GM18873 (cell line): Measurements from ENCODE around the gene PAX9.
"Not testable (repeated sequence)": the region's sequence is repeated elsewhere in the genome, so short reads cannot be mapped to it uniquely, and the experiment has no call there.

Source experiments
- ATAC-seq: cut with Tn5 transposase; IDR thresholded peaks from one replicate; pipeline ENCODE4 v1.9.1; 2021; ENCODE audit warnings: mild to moderate bottlenecking, moderate library complexity, moderate number of reproducible peaks; ENCODE audit not compliant: unreplicated experiment, low FRiP score

The PAX9 gene

DNA sequence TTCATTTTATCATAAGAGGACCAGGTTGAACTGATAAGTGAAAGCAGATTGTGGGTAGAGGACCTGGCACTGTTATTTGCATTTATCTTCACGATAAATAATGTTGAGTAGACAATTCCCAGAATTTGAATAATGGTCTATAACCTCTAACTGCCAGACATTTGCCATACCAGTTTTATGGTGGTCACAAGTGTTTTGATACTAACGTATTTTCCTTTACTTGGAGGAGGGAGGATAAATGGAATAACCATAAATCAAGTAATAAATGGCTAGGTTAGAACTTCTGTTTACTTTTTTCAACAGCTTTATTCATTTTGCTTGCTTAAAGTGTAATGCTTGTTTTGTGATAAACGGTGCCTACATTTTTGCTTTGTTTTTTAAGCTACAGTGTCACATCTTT, 9.5 kb downstream of the PAX9 start:
- no peak for ATAC-seq

DNA sequence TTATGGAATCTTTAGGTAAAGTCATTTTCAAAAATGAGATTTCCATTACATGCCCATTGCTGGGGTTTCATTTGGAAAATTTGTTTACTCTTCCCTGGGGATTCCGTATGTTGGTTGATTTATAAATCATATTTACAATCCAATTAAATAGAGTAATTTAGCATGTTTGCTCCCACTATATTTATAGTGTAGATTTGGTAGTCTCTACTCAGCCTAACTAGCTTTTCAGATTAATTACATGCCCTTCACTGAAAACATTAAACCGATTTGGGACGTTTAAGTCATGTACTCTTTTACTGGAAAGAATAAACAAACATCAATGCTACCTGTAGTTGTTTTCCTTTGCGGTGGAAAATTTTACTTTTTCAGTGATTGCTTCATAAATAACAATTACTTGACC, 10.4 kb downstream of the PAX9 start:
- ATAC-seq = no peak

- no peak for ATAC-seq
Measured at GRCh38 chr14:36674659-36675058, 13.0 kb downstream of the PAX9 start.

DNA sequence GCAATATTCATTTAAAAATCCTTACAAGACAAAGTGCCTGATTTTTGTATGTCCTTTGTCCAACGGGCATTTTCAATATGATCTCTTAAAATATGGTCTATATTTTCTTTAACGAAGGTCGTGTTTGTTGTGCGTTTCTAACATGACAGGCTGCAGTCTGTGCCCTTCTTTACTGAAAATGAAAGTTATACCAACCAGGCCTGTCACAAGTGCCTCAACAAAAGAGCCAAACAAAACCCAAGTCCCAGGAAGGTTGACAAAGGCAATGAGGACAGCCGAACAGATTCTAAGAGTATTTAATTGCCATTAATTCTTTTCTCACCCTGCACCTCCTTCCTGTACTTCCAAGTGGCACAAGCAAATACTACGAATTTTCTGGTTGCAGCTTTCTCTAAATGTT, 13.9 kb downstream of the PAX9 start:
- ATAC-seq = no peak

GRCh38 chr14:36676236-36676635, 14.6 kb downstream of the PAX9 start:
- ATAC-seq = no peak

- no peak for ATAC-seq
Measured at GRCh38 chr14:36682338-36682737, 20.7 kb downstream of the PAX9 start.

DNA sequence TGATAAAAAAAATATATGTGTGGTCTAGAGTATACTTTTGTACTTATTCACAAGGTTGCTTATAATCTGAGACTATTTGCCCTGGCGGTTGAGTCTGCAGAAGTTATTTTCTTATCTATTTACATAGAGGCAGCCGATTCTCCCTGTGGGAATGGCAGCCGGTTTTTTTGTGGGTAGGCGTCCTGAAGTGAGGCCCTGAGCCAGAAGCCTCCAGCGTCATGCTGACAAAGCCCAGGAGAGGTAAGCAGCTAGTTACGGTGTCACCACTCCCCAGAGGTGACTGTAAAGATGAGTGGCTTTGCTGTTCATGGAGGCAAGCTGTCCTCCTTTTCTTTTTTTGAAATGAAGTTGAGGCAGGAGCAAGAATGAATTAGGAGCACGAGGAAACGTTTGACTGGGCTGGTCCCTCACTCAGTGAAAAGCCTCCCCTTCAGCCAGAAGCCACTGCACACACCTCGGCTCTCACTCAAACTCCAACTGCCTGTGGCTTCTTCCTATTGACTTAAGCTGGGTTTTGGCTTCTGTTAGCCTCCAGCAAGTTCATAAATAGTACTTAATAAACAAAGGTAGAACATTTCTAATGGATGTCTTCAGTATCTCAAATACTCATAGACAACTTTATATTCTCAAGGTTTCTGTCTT, 21.5 kb downstream of the PAX9 start:
- no peak for ATAC-seq

GRCh38 chr14:36684946-36685345, 23.3 kb downstream of the PAX9 start:
- ATAC-seq = no peak

DNA sequence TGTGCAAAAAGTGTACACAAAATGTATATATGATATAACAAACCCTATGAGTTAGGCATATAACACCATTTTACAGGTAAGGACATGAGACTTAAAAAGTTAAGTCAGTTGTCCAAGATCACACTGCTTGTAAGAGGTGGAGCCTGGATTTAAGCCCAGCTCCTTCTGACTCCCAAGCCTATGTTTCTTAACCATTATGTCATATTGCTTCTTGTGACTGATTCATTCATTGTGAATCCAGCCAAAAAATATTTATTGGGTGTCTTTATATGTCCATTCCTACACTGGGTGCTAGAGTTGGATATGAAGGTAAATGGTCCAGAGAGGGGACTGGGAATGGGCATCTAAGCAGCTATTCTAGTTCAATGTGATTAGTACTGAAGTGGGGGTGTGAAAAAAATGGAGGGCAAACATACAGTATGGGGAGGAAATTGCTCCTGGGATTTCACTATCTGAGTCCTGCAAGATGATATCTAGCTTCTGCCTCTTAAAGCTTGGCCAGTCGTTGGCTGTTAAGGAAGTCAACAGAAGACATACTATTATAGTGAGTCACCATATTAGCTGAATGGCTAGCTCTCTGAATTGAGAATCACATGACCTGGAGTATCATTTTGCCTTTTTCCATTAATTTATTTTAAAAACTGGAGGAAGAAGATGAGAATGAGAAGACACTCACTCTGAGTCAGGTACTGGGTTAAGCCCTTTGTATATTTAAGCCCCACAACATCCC, 28.8 kb downstream of the PAX9 start:
- ATAC-seq = no peak

- ATAC-seq = not testable (repeated sequence)
Measured at GRCh38 chr14:36699420-36699819, 37.8 kb downstream of the PAX9 start.

DNA sequence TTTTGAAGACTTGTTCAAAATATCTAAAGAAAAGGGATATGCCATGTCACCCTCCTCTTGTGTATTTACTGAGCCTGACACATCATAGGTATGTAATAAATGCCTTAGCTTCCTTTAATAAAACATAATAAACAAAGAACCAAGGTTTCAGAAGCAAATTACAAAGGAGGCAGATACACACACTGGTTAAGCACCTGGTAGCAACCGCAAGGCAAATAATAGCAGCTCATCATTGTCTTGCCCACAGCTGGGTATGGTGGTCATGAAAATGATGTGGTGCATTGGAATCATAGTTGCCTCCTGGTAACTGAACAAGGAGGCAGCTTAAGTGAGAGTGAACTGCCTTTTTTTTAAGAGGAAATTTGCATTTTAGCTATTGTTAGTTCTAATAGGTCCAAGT, 39.0 kb downstream of the PAX9 start:
- no peak for ATAC-seq

- no peak for ATAC-seq
Measured at GRCh38 chr14:36701132-36701531, 39.5 kb downstream of the PAX9 start.

GRCh38 chr14:36702474-36702873, 40.8 kb downstream of the PAX9 start:
- no peak for ATAC-seq

GRCh38 chr14:36707570-36707969, 45.9 kb downstream of the PAX9 start:
- ATAC-seq = no peak

DNA sequence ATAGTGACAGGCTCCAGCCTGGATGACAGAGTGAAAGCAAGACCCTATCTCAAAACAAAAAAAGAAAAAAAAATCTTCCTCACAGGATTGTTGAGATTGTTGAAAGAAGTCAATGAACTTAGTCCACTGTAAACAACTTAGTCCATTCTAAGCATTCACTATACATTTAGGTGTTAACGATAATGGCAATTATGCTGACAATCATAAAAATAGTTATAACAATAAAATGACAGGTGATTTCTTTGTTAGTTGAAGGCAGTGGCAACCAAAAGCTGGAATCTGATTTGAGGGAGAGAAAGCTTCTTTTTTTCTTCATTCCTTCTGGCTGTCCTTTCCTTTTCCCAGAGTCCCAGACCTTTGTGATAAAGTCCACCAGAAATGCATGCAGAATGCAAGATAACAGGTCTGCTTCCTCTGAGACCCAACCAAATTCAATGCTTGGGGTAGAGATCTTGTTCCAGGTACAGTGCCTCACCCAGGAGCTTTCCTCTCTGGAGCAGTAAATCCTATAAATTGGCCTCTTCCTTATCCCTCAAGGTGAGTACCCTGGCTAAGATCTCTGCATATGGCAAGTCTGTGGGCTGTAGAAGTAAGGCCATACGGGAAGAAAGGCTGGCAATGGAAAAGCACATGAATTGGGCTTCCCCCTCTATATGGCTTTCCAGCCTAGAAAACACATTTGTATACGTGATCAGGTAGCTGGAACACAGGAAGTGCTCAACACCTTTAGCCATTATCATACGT, 52.5 kb downstream of the PAX9 start:
- no peak for ATAC-seq

DNA sequence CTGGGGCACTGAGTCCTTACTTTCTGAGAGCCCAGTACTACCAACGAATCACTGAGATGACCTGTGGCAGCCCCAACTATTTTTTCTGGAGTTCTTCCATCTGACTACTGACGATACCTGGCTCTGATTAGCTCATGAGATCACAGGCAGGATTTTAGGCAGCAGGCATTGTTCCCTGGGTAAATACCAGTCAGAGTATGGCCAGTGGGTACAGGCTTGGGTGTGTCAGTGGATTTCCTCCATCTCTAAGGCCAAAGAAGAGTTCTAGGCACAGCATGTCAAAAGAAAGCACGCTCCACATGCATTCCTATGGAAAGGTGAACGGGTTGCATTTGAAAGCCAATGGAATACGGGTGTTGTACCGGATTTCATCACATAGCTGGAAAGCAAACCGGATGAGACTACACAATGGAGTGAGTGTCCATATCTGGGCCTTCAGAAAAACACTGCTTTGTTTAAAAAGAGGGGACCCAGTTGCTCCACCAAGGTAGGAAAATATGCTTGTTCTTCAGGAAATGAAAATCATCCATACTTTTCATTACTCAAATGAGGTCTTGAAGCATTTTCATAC, 55.0 kb downstream of the PAX9 start:
- no peak for ATAC-seq

DNA sequence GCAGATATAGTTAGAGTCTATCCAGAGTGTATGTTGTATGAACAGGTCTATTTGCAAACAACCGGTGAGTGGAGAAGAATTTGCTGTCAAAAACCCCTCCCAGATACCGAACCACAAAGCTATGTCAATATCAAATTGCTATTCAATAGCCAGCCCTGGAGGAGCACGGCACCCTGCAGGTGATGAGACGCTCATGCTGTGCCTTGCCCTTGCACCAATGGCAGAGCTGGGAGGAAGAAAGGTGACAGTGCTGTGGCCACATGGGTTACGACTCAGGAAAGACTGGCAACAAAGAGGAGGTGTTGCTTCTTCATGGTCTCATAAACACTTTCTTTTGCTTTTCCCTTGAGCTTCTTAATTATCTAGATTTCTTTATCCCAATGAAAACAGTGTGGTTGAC, 55.7 kb downstream of the PAX9 start:
- ATAC-seq = no peak

- ATAC-seq = no peak
Measured at GRCh38 chr14:36718216-36718615, 56.6 kb downstream of the PAX9 start.

DNA sequence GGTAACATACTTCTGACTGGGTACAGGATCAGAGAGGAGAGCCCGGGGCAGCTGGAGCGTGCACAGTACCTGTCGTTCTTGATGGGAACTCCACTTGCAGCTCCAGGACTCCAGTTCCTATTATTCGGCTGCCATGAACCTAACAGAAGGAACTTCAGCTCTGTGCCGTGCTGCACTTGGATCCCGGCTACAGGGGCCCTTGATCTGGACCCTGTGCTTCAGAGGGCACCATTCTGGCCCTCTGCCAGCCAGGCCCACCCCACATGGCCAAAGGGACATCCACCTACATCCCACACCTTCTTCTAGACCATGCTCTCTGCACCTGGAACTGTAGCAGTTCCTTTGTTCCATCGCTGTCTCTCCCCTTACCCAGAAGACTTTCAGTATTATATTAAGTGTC, 58.2 kb downstream of the PAX9 start:
- ATAC-seq = no peak

- ATAC-seq = no peak
Measured at GRCh38 chr14:36720657-36721056, 59.0 kb downstream of the PAX9 start.

DNA sequence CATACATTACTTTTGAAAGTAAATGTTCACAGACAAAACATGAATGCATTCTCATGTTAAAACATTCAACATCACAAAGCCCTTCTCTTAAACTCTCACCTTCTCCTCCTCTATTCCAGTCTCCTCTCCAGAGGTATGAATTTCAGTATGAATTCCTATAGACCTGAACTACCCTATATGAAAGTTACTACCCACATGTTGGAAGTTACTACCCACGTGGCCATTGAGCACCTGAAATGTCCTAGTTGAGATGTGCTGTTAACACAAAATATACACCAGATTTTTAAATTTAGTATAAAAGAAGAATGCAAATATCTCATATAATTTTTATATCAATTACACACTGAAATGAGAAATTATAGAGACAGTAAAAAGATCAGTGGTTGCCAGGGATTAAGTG, 60.2 kb downstream of the PAX9 start:
- ATAC-seq = no peak
